GM12878 (cell line): ENCODE measurements around the gene PPFIBP1. TPM values are rescaled to one million over a fixed set of nuclear protein-coding genes. Genes with fewer than 3 reads are reported as not detected.

Source experiments
- ATAC-seq: fragments of 200-7000 bp; cut with Tn5 transposase; 3 replicates; pipeline ENCODE4 v1.9.1; 2020; ENCODE audit warnings: mild to moderate bottlenecking, moderate library complexity
- BruUV-seq: library from RNA; stranded (reverse); fragments of 400-500 nt; replicated peaks from 2 replicates; lab custom pipeline; 2021; lab: Mats Ljungman, UMichigan
- CTCF ChIA-PET: fragments of 300-600 bp; sonication (Branson Sonifier 250); formaldehyde crosslinking; extraction: SDS; loops from one replicate; lab custom pipeline; 2021; ENCODE audit warnings: inconsistent platforms; lab: Yijun Ruan, JAX
- POLR2A ChIA-PET: fragments of 350-600 bp; formaldehyde crosslinking; extraction: SDS; loops from one replicate; lab custom pipeline; 2021; ENCODE audit warnings: inconsistent platforms; lab: Charles Lee
- RAD21 ChIA-PET: fragments of 300-600 bp; sonication (Branson Sonifier 250); formaldehyde crosslinking; loops from one replicate; lab custom pipeline; 2023; ENCODE audit warnings: antibody characterized with exemption; ENCODE audit not compliant: unreplicated experiment; lab: Charles Lee
- SMC1A ChIA-PET: fragments of 300-600 bp; sonication (Branson Sonifier 250); formaldehyde crosslinking; loops from one replicate; lab custom pipeline; 2023; ENCODE audit not compliant: unreplicated experiment, uncharacterized antibody; lab: Charles Lee
- DNase-seq: peaks from one replicate; pipeline ENCODE4 v3.0.0-alpha.2; 2011; ENCODE audit warnings: low read depth, low spot score
- FAIRE-seq: peaks from 3 replicates; lab custom pipeline; 2011; peaks lifted over from hg19 to GRCh38; lab: Jason Lieb, UNC
- H2AFZ ChIP-seq: 2 replicates; pipeline ENCODE4 v1.6.0; 2011; ENCODE audit warnings: low read depth, low read length, control low read depth; ENCODE audit not compliant: control insufficient read depth
- H3K27ac ChIP-seq: 2 replicates; pipeline ENCODE4 v1.5.1; 2011; ENCODE audit warnings: control low read depth; ENCODE audit not compliant: control insufficient read depth, insufficient read depth
- H3K27me3 ChIP-seq, 2 experiments: replicated peaks in 1 of 2; 2 replicates each; pipeline versions ENCODE4 v1.6.0 to v1.6.1; 2011; ENCODE audit warnings: low read length in 1 of 2; ENCODE audit not compliant: control insufficient read depth in 2 of 2, insufficient read depth in 2 of 2
- H3K36me3 ChIP-seq, 2 experiments: 2 replicates each; pipeline ENCODE4 v1.5.1; 2011; ENCODE audit warnings: low read length in 1 of 2; ENCODE audit not compliant: control insufficient read depth in 2 of 2, insufficient read depth in 2 of 2
- H3K4me1 ChIP-seq: 2 replicates; pipeline ENCODE4 v1.6.1; 2011; ENCODE audit warnings: mild to moderate bottlenecking, low read length, moderate library complexity, mixed read lengths; ENCODE audit not compliant: control insufficient read depth, insufficient read depth
- H3K4me2 ChIP-seq: 2 replicates; pipeline ENCODE4 v1.6.0; 2011; ENCODE audit warnings: control low read depth; ENCODE audit not compliant: control insufficient read depth, insufficient read depth
- H3K4me3 ChIP-seq: fragments of 200-600 bp; sonication (generic); 2 replicates; pipeline ENCODE4 v1.5.1; 2016
- H3K79me2 ChIP-seq: 2 replicates; pipeline ENCODE4 v1.6.0; 2011; ENCODE audit warnings: low read length; ENCODE audit not compliant: control insufficient read depth, insufficient read depth
- H3K9ac ChIP-seq: 2 replicates; pipeline ENCODE4 v1.8.0; 2011; ENCODE audit warnings: low read length, control low read depth, mixed read lengths; ENCODE audit not compliant: control insufficient read depth, insufficient read depth
- H3K9me3 ChIP-seq: replicated peaks from 3 replicates; pipeline ENCODE4 v1.5.1; 2011; ENCODE audit warnings: mild to moderate bottlenecking, low read length; ENCODE audit not compliant: control insufficient read depth, insufficient read depth
- H4K20me1 ChIP-seq: 2 replicates; pipeline ENCODE4 v1.6.0; 2011; ENCODE audit not compliant: control insufficient read depth, insufficient read depth
- JUNB ChIP-seq: IDR thresholded peaks from 2 replicates; pipeline ENCODE4 v1.6.1; 2016; ENCODE audit warnings: antibody characterized with exemption, mild to moderate bottlenecking
- LARP7 ChIP-seq: fragments of 450-650 bp; IDR thresholded peaks from 2 replicates; pipeline ENCODE4 v1.6.1; 2017; ENCODE audit warnings: mild to moderate bottlenecking
- NR2C2 ChIP-seq: IDR thresholded peaks from 2 replicates; pipeline ENCODE4 v1.6.1; 2011; ENCODE audit warnings: borderline replicate concordance, low read depth; ENCODE audit not compliant: control insufficient read depth, insufficient read length
- PAX8 ChIP-seq: fragments of 450-650 bp; IDR thresholded peaks from 2 replicates; pipeline ENCODE4 v1.6.1; 2017; ENCODE audit warnings: mild to moderate bottlenecking, moderate library complexity
- SMAD1 ChIP-seq: fragments of 450-650 bp; IDR thresholded peaks from 2 replicates; pipeline ENCODE4 v1.6.1; 2018; ENCODE audit warnings: mild to moderate bottlenecking, low read depth; ENCODE audit not compliant: partially characterized antibody
- YBX1 ChIP-seq: fragments of 450-650 bp; IDR thresholded peaks from 2 replicates; pipeline ENCODE4 v1.6.1; 2016; ENCODE audit warnings: antibody characterized with exemption
- WGBS: methylation state at CpG from one replicate; pipeline ENCODE4 v1.1.6; 2016; ENCODE audit warnings: low lambda C conversion rate; ENCODE audit not compliant: insufficient replicate concordance, insufficient coverage; ENCODE audit errors: missing lambda C conversion rate; 5-methylcytosine and 5-hydroxymethylcytosine counted together
- in situ Hi-C: fragments of 300-500 bp; cut with MboI; formaldehyde crosslinking; loops from 9 replicates; pipeline ENCODE4 v1.14.3; 2018; ENCODE audit warnings: mixed read lengths
- intact Hi-C: fragments of 100-400 bp; cut with micrococcal nuclease; formaldehyde crosslinking; loops from one replicate; pipeline ENCODE4 v1.14.2; 2022; ENCODE audit not compliant: unreplicated experiment
- polyA plus RNA-seq, 11 experiments: library from polyadenylated mRNA; depleted of rRNA in 4 of 11; unstranded in 6 of 11; stranded (reverse) in 5 of 11; fragments of >200 nt; fragmentation: Nextera tagmentation in 4 of 11; fragmentation: Illumina TruSeq in 1 of 11; extraction: Ambion mirVana in 4 of 11; extraction: Trizol in 1 of 11; gene quantifications; 1 replicate in 1 of 11; 2 replicates in 10 of 11; pipeline versions ENCODE4 v1.2.1 to v1.2.3, GENCODE V29; 2011 to 2016; ENCODE audit warnings: inconsistent platforms in 2 of 11, missing spikeins in 2 of 11, low read depth in 1 of 11
- total RNA-seq, 4 experiments: library from RNA; depleted of rRNA in 3 of 4; stranded (reverse); fragments of >200 nt in 3 of 4; fragmentation: Illumina TruSeq in 1 of 4; extraction: Trizol in 1 of 4; gene quantifications; 2 replicates each; pipeline versions ENCODE4 v1.2.1 to v1.2.3, GENCODE V29; 2013 to 2021
- TF ChIP-seq, protein P1 (sequence below): IDR thresholded peaks from 2 replicates; pipeline ENCODE4 v1.6.1; 2011; ENCODE audit warnings: low read depth, low read length, improper control_type of control experiment, borderline replicate concordance
- TF ChIP-seq, protein P2 (sequence below): fragments of 450-650 bp; IDR thresholded peaks from 2 replicates; pipeline ENCODE4 v1.6.1; 2017; ENCODE audit warnings: mild to moderate bottlenecking, low read depth, inconsistent platforms; ENCODE audit not compliant: poor library complexity, severe bottlenecking

Gene PPFIBP1
- total and polyA plus RNA-seq, 10 of the 15 experiments (the other 5 are each of a cell fraction or from before 2014, with no cell fraction given), result 0.47 to 7.8 (median 3.6) TPM

DNA sequence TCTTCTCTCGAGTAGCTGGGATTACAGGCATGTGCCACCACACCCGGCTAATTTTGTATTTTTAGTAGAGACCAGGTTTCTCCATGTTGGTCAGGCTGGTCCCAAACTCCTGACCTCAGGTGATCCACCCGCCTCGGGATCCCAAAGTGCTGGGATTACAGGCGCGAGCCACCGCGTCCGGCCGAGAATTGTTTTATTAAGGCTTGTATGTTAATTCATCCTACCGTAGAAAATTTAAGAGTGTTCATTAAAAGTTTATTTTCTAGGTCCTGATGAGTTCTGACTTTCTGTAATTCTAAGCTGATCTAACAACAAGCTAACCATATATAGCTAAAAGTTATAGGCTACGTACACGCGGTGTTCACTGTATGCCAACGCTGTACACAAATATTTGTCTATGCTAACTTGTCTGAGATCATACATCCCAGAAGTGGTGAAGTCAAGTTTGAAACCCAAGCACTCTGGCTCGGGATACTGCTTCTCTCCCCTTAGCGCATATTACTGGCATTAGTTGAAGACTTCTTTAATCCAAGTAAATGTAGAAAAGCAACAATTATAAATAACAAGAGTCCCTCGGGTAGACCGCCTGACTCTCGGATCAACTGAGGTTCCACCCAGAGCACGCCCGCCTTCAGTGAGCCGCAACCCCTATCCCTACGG, 186.1 kb downstream of the PPFIBP1 start:
- in situ Hi-C loops, result no loop called here
- ChIA-PET POLR2A (no interaction called here), CTCF (interaction anchor here (1.0 to 1.7 kb wide), 2 partner anchors 23 to 276 kb away, joined by 3 to 5 read pairs; no protein-coding TSS in a partner anchor)

More for the DNA sequence above, 186.1 kb downstream of the PPFIBP1 start:
- SMC1A ChIA-PET, result no interaction called here
- DNase-seq (peak; percentile 9), ATAC-seq (peak; percentile 48), FAIRE-seq (peak; percentile 56)
- Histone ChIP-seq H3K9me3 (no peaks in the 10 kb centered on the region), H3K27me3 (no peaks in the 10 kb centered on the region), H3K9ac (peak overlapping the region; percentile 75), H2AFZ (peak overlapping the region; percentile 92), H4K20me1 (no peaks in the 10 kb centered on the region), H3K36me3 (peaks cover 0 to 4% of the 10 kb centered on the region in 2 experiments; a peak in 1 of 4 replicates), H3K79me2 (peaks cover 28% of the 10 kb centered on the region), H3K4me2 (peak overlapping the region; percentile 73), H3K4me1 (no peaks in the 10 kb centered on the region), H3K4me3 (peak overlapping the region; percentile 92), H3K27ac (peak overlapping the region; percentile 69)
- RAD21 ChIA-PET, result no interaction called here
- TSS peak; percentile 99 for BruUV-seq
- 18% methylated on average over 24 of the region's 24 CpGs for WGBS
- no peak for TF ChIP-seq NR2C2
- TF ChIP-seq PAX8, result 0 out of 2 replicates have a peak, but pooled peaks have one; percentile 54
- TF ChIP-seq JUNB, result peak; percentile 12; the same call in 1 of the 2 replicates
- no peak for TF ChIP-seq SMAD1
- TF ChIP-seq YBX1, result no peak
- TF ChIP-seq, protein P1, sequence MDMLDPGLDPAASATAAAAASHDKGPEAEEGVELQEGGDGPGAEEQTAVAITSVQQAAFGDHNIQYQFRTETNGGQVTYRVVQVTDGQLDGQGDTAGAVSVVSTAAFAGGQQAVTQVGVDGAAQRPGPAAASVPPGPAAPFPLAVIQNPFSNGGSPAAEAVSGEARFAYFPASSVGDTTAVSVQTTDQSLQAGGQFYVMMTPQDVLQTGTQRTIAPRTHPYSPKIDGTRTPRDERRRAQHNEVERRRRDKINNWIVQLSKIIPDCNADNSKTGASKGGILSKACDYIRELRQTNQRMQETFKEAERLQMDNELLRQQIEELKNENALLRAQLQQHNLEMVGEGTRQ, result no peak
- 0 out of 2 replicates have a peak, but pooled peaks have one; percentile 18 for TF ChIP-seq LARP7
- TF ChIP-seq, protein P2, sequence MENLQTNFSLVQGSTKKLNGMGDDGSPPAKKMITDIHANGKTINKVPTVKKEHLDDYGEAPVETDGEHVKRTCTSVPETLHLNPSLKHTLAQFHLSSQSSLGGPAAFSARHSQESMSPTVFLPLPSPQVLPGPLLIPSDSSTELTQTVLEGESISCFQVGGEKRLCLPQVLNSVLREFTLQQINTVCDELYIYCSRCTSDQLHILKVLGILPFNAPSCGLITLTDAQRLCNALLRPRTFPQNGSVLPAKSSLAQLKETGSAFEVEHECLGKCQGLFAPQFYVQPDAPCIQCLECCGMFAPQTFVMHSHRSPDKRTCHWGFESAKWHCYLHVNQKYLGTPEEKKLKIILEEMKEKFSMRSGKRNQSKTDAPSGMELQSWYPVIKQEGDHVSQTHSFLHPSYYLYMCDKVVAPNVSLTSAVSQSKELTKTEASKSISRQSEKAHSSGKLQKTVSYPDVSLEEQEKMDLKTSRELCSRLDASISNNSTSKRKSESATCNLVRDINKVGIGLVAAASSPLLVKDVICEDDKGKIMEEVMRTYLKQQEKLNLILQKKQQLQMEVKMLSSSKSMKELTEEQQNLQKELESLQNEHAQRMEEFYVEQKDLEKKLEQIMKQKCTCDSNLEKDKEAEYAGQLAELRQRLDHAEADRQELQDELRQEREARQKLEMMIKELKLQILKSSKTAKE, result peak; percentile 13
- intact Hi-C loops, result no loop called here
